GM18499 (cell line): ENCODE data around the gene CREB3.

ENCODE experiments used
- ATAC-seq: cut with Tn5 transposase; IDR thresholded peaks from one replicate; pipeline ENCODE4 v1.9.1; 2021; ENCODE audit warnings: moderate number of reproducible peaks; ENCODE audit not compliant: insufficient read depth, unreplicated experiment

Gene CREB3

GRCh38 chr9:35771075-35771433, 38.6 kb downstream of the CREB3 start:
- no peak for ATAC-seq

GRCh38 chr9:35771534-35771933, 39.1 kb downstream of the CREB3 start:
- ATAC-seq = no peak

GRCh38 chr9:35771943-35772342, 39.5 kb downstream of the CREB3 start:
- ATAC-seq = no peak

- ATAC-seq = no peak
These were observed 42.6 kb downstream of the CREB3 start for GRCh38 chr9:35774907-35775635.

- no peak for ATAC-seq
These were observed 43.6 kb downstream of the CREB3 start for GRCh38 chr9:35776018-35776417.

DNA sequence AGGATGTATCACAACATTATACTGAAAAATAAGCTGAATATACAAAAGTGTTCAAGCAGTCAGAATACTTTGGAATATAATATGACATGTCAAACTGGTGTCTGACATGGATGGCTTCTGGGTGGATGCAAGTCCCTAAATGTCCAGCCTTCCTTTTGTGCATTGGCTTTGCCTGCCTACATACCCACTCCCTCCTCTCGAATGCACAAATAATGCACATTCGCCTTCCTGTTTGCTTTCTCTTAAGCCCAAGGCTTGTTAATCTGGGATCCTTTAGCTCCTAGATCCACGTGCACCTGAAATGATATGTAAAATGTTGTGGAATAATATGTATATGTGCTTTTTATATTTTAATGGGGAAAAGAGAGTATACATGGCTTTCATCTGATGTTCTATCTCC, 46.0 kb downstream of the CREB3 start:
- ATAC-seq = no peak

DNA sequence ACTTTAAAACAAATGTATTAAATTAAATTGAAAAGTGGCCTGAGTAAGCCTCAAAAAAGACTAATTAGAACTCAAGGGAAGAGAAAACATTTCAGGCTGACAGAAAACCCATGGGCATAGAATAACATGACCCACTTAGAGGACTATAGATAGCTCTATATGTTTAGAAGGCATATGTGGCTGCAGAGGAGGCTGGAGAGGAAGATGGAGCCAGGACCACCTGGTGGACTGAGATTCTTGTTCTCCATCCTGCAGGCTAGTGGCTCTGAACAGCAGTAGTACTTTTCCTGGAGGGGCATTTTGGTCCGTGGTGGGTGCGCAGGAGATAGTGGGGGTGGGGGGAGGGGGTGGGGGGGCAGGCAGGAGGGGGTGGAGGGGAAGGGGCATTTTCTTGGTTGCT, 48.6 kb downstream of the CREB3 start:
- no peak for ATAC-seq

DNA sequence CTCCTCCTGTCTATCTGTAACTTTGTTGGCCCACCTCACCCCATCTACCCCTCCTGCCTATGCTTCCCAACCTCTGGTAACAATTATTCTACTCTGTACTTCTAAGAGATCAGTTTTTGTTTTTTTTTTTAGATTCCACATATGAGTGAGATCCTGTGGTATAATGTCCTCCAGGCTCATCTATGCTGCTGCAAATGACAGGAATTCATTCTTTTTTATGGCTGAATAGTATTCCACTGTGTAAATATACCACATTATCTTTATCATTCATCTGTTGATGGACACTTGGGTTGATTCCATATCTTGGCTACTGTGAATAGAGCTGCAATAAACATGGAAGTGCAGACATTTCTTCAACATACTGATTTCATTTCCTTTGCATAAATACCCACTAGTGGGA, 51.0 kb downstream of the CREB3 start:
- no peak for ATAC-seq
